ENCODE data around the gene KRTAP4-2.
"Not testable (repeated sequence)": the region's sequence is repeated elsewhere in the genome, so short reads cannot be mapped to it uniquely, and the experiment has no call there.

KRTAP4-2 gene

DNA sequence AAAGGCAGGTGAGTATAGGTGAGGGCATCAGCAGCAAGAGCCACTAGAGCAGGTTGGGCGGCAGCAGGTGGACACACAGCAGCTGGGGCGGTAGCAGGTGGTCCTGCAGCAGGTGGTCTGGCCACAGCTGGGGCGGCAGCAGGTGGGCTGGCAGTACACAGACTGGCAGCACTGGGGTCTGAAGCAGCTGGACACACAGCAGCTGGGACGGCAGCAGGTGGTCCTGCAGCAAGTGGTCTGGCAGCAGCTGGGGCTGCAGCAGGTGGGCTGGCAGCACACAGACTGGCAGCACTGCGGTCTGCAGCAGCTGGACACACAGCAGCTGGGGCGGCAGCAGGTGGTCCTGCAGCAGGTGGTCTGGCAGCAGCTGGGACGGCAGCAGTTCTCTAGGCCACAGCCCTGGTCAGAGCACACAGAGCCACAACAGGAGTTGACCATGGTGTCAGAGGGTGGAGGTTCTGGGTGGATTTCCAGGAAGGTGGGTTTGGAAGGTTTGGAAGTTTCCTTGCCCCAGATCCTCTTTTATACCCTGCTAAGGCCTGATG, at the start of gene KRTAP4-2:
KRTAP4-2 (minus strand) TSS at position 495 of the 545 bp plus-strand sequence; CDS start at position 438, 57 bp downstream.
- TF ChIP-seq GATA2 (IDR thresholded peaks at IDR 0.05; ENCODE audit: low read depth, low read length) (no peak), GATA3 (IDR thresholded peaks at IDR 0.05; ENCODE audit: low read depth, low read length) (no peak)

- not testable (repeated sequence) for TF ChIP-seq GATA2, GATA3 (IDR thresholded peaks at IDR 0.05; ENCODE audit: low read depth, low read length)
Observed at GRCh38 chr17:41226598-41227095, 48.6 kb upstream of the KRTAP4-2 start, which contains the start of gene KRTAP9-2. Gene KRTAP9-2, plus strand, starts transcription at chr17:41226648. Its CDS starts 7 bp downstream, at chr17:41226655.

DNA sequence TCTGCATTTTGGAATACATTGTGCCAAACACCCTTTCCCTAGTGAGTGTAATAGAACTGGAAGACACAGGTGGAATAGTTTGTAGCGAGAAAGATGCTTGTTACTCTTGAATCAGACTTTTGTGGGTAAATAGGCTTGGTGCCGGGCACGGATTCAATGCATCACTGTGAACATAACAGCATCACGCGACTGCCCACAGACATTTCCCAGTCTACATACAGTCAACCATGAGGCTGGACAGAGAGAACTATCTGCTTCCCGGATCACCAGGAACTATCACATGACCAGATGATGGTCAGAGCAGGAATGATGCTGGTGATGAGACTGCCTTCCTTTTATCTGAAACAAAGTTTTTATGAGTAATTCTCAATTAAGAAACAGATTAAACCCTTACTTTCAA, 48.0 kb upstream of the KRTAP4-2 start:
- no peak for TF ChIP-seq GATA2 (IDR thresholded peaks at IDR 0.05; ENCODE audit: low read depth, low read length)

GRCh38 chr17:41223821-41224220, 45.8 kb upstream of the KRTAP4-2 start:
- TF ChIP-seq GATA2 (IDR thresholded peaks at IDR 0.05; ENCODE audit: low read depth, low read length): no peak
- no peak for TF ChIP-seq GATA3 (IDR thresholded peaks at IDR 0.05; ENCODE audit: low read depth, low read length)

DNA sequence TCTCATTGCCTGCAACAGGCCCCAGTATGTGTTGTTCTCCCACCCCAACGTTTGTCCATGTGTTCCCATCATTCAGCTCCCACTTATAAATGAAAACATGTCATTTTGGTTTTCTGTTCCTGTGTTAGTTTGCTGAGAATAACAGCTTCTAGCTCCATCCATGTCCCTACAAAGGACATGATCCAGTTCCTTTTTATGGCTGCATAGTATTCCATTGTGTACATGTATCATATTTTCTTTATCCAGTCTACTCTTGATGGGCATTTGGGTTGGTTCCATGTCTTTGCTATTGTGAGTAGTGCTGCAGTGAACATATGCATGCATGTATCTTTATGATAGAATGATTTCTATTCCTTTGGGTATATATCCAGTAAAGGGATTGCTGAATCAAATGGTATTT, 37.7 kb upstream of the KRTAP4-2 start:
- TF ChIP-seq GATA3 (IDR thresholded peaks at IDR 0.05; ENCODE audit: low read depth, low read length) (no peak), GATA2 (IDR thresholded peaks at IDR 0.05; ENCODE audit: low read depth, low read length) (no peak)

GRCh38 chr17:41212524-41213169, 34.6 kb upstream of the KRTAP4-2 start:
- no peak for TF ChIP-seq GATA2 (IDR thresholded peaks at IDR 0.05; ENCODE audit: low read depth, low read length)
- TF ChIP-seq GATA3 (IDR thresholded peaks at IDR 0.05; ENCODE audit: low read depth, low read length): no peak

GRCh38 chr17:41211845-41212466, 33.9 kb upstream of the KRTAP4-2 start:
- no peak for TF ChIP-seq GATA2 (IDR thresholded peaks at IDR 0.05; ENCODE audit: low read depth, low read length)
- TF ChIP-seq GATA3 (IDR thresholded peaks at IDR 0.05; ENCODE audit: low read depth, low read length): no peak

DNA sequence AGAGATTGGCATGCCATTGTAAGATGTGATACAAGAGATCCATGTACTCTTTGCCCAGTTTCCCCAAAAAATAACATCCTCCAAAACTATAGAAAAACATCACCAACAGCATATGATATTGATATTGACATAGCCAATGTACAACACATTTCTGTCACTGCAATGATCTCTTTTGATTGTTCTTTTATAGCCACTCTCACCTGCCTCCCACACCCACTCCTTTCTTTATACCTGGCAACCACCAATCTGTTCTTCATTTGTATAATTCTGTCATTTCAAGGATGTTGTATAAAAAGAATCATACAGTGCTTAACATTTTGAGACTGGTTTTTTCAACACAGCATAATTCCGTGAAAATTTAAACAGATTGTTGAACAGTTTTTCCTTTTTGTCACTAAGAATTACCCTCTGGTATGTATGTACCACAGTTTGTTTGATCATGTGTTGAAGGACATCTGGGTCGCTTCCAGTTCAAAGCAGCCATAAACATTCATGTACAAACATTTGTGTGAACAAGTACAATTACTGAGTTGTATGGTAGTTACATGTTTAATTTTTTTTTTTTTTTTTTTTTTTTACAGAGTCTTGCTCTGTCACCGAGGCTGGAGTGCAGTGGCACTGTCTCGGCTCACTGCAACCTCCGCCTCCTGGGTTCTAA, 21.5 kb upstream of the KRTAP4-2 start:
- TF ChIP-seq GATA2 (IDR thresholded peaks at IDR 0.05; ENCODE audit: low read depth, low read length) (no peak), GATA3 (IDR thresholded peaks at IDR 0.05; ENCODE audit: low read depth, low read length) (no peak)

- TF ChIP-seq GATA3 (IDR thresholded peaks at IDR 0.05; ENCODE audit: low read depth, low read length) (no peak), GATA2 (IDR thresholded peaks at IDR 0.05; ENCODE audit: low read depth, low read length) (no peak)
Observed at GRCh38 chr17:41196068-41196467, 18.0 kb upstream of the KRTAP4-2 start.

- TF ChIP-seq GATA2 (IDR thresholded peaks at IDR 0.05; ENCODE audit: low read depth, low read length): no peak
- no peak for TF ChIP-seq GATA3 (IDR thresholded peaks at IDR 0.05; ENCODE audit: low read depth, low read length)
Observed at GRCh38 chr17:41190328-41190727, 12.3 kb upstream of the KRTAP4-2 start.

DNA sequence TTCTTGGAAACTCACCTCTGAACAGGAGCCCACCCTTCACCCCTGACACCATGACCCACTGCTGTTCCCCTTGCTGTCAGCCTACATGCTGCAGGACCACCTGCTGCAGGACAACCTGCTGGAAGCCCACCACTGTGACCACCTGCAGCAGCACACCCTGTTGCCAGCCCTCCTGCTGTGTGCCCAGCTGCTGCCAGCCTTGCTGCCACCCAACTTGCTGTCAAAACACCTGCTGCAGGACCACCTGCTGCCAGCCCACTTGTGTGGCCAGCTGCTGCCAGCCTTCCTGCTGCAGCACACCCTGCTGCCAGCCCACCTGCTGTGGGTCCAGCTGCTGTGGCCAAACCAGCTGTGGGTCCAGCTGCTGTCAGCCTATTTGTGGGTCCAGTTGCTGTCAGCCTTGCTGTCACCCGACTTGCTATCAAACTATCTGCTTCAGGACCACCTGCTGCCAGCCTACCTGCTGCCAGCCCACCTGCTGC, 11.9 kb upstream of the KRTAP4-2 start, which contains the start of gene KRTAP9-1:
KRTAP9-1 (plus strand) TSS at position 51 of the 482 bp plus-strand sequence; CDS start at position 51, 0 bp downstream.
- TF ChIP-seq GATA2, GATA3 (IDR thresholded peaks at IDR 0.05; ENCODE audit: low read depth, low read length): not testable (repeated sequence)

DNA sequence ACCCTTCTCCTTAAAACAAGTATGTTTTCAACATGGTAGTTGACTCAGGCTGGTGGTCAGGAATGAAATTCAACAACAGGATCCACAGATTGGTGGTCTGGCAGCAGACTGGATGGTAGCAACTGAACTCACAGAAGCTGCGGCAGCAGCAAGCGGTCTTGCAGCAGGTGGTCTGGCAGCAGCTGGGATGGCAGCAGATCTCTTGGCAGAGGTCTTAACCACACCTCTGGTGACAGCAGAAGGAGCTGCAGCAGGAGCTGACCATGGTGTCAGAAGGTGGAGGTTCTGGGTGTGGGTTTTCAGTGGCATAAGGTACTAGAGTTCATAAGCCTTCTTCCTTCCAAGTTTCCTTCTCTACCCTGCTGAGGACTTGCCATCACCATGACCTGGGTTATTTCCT, 8.9 kb upstream of the KRTAP4-2 start:
- TF ChIP-seq GATA2 (IDR thresholded peaks at IDR 0.05; ENCODE audit: low read depth, low read length) (no peak), GATA3 (IDR thresholded peaks at IDR 0.05; ENCODE audit: low read depth, low read length) (no peak)

DNA sequence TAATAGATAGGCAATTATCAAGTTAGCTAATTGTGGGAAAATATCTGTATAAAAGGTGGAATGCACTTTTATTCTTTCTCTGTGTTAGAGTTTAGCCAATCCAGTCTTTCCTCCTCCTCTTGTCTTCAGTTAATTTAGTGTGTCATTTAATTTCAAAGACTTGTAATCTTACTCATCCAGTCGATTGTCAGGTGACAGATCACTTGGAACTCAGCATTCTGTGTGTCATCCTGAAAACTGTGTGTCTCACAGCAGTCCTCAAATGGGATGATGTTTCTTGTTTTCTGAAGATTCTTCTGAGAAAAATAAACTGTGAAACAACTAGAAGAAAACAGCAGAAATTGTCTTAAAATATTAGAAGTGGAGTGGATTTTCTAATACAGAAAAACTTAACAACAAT, 7.0 kb upstream of the KRTAP4-2 start:
- TF ChIP-seq GATA2 (IDR thresholded peaks at IDR 0.05; ENCODE audit: low read depth, low read length) (no peak), GATA3 (IDR thresholded peaks at IDR 0.05; ENCODE audit: low read depth, low read length) (no peak)

- TF ChIP-seq GATA2 (IDR thresholded peaks at IDR 0.05; ENCODE audit: low read depth, low read length) (no peak), GATA3 (IDR thresholded peaks at IDR 0.05; ENCODE audit: low read depth, low read length) (no peak)
Observed at GRCh38 chr17:41184480-41184961, 6.5 kb upstream of the KRTAP4-2 start, which contains the start of gene KRTAP4-1. Gene KRTAP4-1, minus strand, starts transcription at chr17:41184911. Its CDS starts 57 bp downstream, at chr17:41184854.

All from SH-SY5Y (cell line).